HCT116 (cell line): Measurements from ENCODE around the gene TRDN.

ENCODE experiments used
- CBX3 ChIP-seq: IDR thresholded peaks from 2 replicates; pipeline ENCODE4 v1.6.1; 2012; ENCODE audit warnings: low read depth
- ZNF274 ChIP-seq: fragments of 200-500 bp; sonication (Bioruptor generic); IDR thresholded peaks from 2 replicates; pipeline ENCODE4 v1.6.1; 2014; ENCODE audit warnings: mild to moderate bottlenecking, low read depth, low read length, inconsistent platforms
- TF ChIP-seq, protein P1 (sequence below), 3 experiments: fragments of 200-600 bp in 1 of 3; sonication (generic) in 1 of 3; IDR thresholded peaks in 2 of 3; conservative IDR thresholded peaks in 1 of 3; 2 replicates each; pipeline ENCODE4 v1.5.1; 2012 to 2017; ENCODE audit warnings: low read depth in 2 of 3, low read length in 2 of 3, antibody characterized with exemption in 1 of 3, borderline replicate concordance in 1 of 3, control low read depth in 1 of 3, mild to moderate bottlenecking in 1 of 3, mixed read lengths in 1 of 3, mixed run types in 1 of 3, moderate library complexity in 1 of 3; ENCODE audit not compliant: insufficient read depth in 1 of 3

GRCh38 chr6:123417535-123417934 lies 219.2 kb downstream of the TRDN start:
- no peak for TF ChIP-seq CBX3
- TF ChIP-seq, protein P1, sequence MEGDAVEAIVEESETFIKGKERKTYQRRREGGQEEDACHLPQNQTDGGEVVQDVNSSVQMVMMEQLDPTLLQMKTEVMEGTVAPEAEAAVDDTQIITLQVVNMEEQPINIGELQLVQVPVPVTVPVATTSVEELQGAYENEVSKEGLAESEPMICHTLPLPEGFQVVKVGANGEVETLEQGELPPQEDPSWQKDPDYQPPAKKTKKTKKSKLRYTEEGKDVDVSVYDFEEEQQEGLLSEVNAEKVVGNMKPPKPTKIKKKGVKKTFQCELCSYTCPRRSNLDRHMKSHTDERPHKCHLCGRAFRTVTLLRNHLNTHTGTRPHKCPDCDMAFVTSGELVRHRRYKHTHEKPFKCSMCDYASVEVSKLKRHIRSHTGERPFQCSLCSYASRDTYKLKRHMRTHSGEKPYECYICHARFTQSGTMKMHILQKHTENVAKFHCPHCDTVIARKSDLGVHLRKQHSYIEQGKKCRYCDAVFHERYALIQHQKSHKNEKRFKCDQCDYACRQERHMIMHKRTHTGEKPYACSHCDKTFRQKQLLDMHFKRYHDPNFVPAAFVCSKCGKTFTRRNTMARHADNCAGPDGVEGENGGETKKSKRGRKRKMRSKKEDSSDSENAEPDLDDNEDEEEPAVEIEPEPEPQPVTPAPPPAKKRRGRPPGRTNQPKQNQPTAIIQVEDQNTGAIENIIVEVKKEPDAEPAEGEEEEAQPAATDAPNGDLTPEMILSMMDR (IDR thresholded peaks at IDR 0.05 in 2 of 3, conservative IDR thresholded peaks at IDR 0.05 in 1 of 3; ENCODE audit: borderline replicate concordance in 1 of 3, insufficient read depth in 1 of 3, low read depth in 2 of 3, low read length in 2 of 3), result no peak
- no peak for TF ChIP-seq ZNF274
